GM12801 (cell line): ENCODE measurements around the gene USP25.

Source experiments
- TF ChIP-seq, protein P1 (sequence below): IDR thresholded peaks from one replicate; pipeline ENCODE4 v1.5.1; 2011; ENCODE audit warnings: control low read depth; ENCODE audit not compliant: insufficient read length; ENCODE audit errors: extremely low read depth

USP25 gene

DNA sequence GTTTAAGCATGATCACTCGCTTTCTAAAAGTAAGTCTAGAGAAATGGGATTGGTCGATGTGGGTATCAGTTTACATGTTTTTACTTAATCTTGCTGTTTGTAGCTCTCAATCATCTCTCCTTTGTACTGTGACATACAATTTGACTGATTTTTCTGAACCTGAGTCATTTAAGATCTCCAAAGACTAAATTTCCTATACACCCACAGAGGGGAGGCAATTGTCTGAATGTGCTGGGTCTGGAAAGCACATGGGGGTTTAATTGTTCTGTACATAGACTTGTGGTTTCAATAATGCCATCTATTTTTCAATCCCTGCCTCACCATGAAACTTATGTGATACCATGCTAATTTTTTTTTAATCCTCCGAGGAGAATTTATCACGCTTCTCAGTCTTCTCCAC lies 65.8 kb downstream of the USP25 start:
- TF ChIP-seq, protein P1, sequence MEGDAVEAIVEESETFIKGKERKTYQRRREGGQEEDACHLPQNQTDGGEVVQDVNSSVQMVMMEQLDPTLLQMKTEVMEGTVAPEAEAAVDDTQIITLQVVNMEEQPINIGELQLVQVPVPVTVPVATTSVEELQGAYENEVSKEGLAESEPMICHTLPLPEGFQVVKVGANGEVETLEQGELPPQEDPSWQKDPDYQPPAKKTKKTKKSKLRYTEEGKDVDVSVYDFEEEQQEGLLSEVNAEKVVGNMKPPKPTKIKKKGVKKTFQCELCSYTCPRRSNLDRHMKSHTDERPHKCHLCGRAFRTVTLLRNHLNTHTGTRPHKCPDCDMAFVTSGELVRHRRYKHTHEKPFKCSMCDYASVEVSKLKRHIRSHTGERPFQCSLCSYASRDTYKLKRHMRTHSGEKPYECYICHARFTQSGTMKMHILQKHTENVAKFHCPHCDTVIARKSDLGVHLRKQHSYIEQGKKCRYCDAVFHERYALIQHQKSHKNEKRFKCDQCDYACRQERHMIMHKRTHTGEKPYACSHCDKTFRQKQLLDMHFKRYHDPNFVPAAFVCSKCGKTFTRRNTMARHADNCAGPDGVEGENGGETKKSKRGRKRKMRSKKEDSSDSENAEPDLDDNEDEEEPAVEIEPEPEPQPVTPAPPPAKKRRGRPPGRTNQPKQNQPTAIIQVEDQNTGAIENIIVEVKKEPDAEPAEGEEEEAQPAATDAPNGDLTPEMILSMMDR, result no peak

DNA sequence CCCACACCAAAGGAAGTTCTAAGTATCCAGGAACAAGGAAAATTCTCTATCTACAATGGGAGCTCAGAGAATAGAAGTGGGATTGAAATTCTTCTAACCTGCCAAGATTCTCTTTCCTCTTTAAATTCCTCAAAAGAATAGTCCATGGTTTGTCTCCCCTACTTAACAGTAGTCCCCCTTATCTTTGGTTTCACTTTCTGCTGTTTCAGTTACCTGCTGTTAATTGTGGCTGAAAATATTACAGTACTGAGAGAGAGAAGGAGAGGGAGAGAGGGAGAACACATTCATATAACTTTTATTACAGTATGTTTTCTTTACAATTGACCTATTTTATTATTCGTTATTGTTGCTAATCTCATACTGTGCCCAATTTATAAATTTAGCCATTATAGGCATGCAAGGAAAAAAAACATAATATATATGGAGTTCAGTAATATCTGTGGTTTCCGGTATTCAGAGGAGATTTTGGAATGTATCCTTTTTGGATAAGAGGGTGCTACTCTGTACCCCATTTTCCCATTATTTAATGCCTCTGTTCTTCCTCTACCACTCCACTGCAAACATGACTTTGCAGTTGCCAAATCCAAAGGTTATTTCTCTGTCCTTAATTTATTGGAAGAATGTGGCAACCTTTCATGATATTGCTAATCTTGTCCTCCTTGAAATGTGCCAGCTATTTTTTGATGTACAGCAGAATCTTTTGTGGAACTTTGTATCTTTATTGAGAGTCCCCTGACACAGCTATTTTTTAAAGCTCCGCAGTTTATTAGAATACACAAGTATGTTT lies 68.0 kb downstream of the USP25 start:
- TF ChIP-seq, protein P1, result no peak

DNA sequence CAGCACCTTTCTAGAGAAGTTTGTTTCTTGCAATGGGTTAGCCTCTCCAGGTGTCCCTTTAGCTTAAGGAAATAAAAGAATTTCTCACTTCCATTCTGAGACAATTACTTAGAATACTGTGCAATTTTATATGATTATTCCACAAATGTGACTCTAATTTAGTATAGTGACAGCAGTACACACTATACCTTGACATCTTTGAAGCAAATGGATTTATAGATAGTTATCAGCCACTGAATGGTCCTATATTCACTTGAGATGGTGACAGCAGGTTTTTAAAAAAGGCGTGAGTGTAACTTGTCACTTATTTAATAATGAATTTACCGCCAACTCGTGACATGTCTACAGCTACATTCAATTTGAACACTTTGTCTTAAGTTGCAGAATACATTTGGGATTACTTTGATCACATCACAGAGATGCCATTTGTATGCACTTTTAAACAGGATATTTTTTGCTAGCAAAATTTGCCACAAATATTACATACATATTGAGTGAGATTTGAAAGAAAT lies 71.6 kb downstream of the USP25 start:
- TF ChIP-seq, protein P1, result no peak

DNA sequence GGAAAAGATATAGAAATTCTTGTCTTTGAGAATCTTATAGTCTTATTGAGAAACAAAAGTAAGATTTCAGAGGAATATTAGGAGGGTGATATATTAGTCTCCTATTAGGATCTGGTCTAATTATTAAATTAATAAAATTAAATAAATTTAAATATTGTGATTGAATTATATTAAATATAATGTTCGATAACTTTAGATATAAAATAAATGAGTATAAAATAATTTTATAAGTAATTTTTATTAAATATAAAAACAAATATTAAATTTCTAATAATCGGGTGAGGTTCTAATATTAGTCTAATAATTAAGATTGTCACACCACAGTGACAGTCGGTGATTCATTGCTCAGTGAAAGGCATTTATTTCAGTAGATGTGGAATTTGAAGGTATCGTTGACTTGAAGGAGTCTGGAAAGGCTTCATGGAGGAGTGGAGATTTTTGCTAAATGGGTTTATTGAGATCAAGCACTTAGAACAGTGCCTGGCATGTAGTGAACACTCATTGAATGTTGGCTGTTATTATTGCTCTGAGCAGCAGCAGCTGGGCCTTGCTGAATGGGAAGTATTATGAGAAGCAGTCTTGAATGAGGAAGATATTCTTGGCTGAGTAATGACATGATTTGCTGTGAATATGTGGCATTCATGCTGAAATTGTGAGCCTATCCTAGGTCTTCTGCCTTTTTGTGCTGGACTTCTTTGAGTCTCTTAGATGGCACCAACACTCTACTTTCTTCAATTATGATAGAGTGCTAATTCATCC lies 74.6 kb downstream of the USP25 start:
- TF ChIP-seq, protein P1, result no peak

DNA sequence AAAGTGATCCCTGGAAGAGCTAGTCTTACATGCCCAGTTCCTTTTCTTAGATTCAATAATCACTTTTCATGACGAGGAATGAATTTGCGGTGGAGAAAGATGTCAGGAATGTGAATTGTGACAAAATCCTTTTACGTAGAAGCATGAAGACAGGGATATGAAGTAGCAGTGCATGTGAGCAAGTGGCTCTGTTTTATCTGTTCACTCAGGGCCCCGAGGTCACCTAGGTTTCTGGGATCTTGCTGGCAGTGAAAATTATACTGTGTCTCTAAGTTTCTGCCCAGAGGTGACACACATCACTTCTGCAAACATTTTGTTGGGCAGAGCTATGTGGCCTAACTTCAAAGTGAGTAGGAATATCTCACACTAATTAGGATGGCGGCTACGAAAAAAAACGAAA lies 79.3 kb downstream of the USP25 start:
- TF ChIP-seq, protein P1, result no peak

DNA sequence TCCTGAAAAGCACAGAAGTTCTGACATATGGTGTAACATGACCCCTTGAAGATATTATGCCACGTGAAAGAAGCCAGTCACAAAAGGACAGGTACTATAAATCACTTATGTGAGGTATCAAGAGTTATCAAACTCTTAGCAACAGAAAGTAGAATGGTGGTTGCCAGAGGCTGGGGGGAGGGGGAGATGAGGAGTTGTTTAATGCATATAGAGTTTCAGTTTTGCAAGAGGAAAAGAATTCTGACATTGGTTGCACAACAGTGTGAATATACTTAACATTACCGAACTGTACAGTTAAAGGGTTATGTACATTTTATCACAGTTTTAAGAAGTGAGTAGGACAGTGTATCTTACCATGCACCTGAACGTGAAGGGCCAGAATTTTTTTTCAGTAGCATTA lies 80.0 kb downstream of the USP25 start:
- TF ChIP-seq, protein P1, result no peak

DNA sequence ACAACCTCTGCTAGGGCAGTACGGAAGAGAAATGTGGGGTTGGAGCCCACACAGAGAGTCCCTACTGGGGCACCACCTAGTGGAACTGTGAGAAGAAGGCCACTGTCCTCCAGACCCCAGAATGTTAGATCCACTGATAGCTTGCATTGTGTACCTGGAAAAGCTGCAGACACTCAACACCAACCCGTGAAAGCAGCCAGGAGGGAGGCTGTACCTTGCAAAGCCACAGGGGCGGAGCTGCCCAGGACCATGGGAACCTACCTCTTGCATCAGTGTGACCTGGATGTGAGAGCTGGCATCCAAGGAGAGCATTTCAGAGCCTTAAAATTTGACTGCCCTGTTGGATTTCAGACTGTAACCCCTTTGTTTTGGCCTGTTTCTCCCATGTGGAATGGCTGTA lies 85.5 kb downstream of the USP25 start:
- TF ChIP-seq, protein P1, result no peak
